Immature natural killer cell (primary cell): ENCODE data around the gene PAX2. TPM values are rescaled to one million over a fixed set of nuclear protein-coding genes. Genes with fewer than 3 reads are reported as not detected.

Experiments used
- DNase-seq, 3 donors: peaks; one replicate each; pipeline ENCODE4 v3.0.0; 2022; ENCODE audit warnings: mixed read lengths in 1 of 3
- H3K27ac Mint-ChIP-seq, 6 donors: one replicate each; pipeline ENCODE4 v1.8.0; 2020; ENCODE audit warnings: mixed read lengths in 6 of 6, mild to moderate bottlenecking in 5 of 6, inconsistent platforms in 4 of 6, moderate library complexity in 3 of 6
- H3K27me3 Mint-ChIP-seq, 3 donors: one replicate each; pipeline ENCODE4 v1.8.0; 2020 to 2021; ENCODE audit warnings: low read depth in 3 of 3, mild to moderate bottlenecking in 3 of 3, mixed read lengths in 3 of 3, moderate library complexity in 3 of 3, inconsistent platforms in 1 of 3
- H3K36me3 Mint-ChIP-seq, 3 donors: one replicate each; pipeline ENCODE4 v1.8.0; 2020; ENCODE audit warnings: mixed read lengths in 3 of 3, inconsistent platforms in 2 of 3, mild to moderate bottlenecking in 2 of 3
- H3K4me1 Mint-ChIP-seq, 2 donors: one replicate each; pipeline ENCODE4 v1.8.0; 2020; ENCODE audit warnings: inconsistent platforms in 2 of 2, mild to moderate bottlenecking in 2 of 2, mixed read lengths in 2 of 2, moderate library complexity in 1 of 2
- H3K4me3 Mint-ChIP-seq, 5 donors: one replicate each; pipeline ENCODE4 v1.8.0; 2020; ENCODE audit warnings: mild to moderate bottlenecking in 5 of 5, mixed read lengths in 5 of 5, inconsistent platforms in 3 of 5, moderate library complexity in 3 of 5
- H3K9me3 Mint-ChIP-seq, 6 donors: one replicate each; pipeline ENCODE4 v1.8.0; 2020; ENCODE audit warnings: mild to moderate bottlenecking in 6 of 6, mixed read lengths in 6 of 6, inconsistent platforms in 4 of 6, moderate library complexity in 3 of 6
- polyA plus RNA-seq, 3 donors: library from polyadenylated mRNA; unstranded; fragments of 300-500 nt; fragmentation: Illumina TruSeq; gene quantifications; one replicate each; pipeline ENCODE4 v1.2.3, GENCODE V29; 2021

The PAX2 gene
- polyA plus RNA-seq, 3 donors from 2014 or later = not detected

- H3K27ac Mint-ChIP-seq = no peak overlapping the region
- DNase-seq = no peak
- no peak overlapping the region for H3K4me3 Mint-ChIP-seq
- no peaks in the 10 kb centered on the region for H3K4me1 Mint-ChIP-seq
- H3K36me3 Mint-ChIP-seq = no peaks in the 10 kb centered on the region
- peaks cover 0 to 3% (median 0%) of the 10 kb centered on the region in 6 donors for H3K9me3 Mint-ChIP-seq
- H3K27me3 Mint-ChIP-seq = peaks cover 6 to 20% (median 11%) of the 10 kb centered on the region in 3 donors
Measured at GRCh38 chr10:100807241-100807951, 62.0 kb downstream of the PAX2 start.

GRCh38 chr10:100808876-100809275 lies 63.5 kb downstream of the PAX2 start:
- no peak for DNase-seq
- Mint-ChIP-seq H3K9me3 (peaks cover 0 to 3% (median 0%) of the 10 kb centered on the region in 6 donors), H3K27me3 (peaks cover 8 to 17% (median 14%) of the 10 kb centered on the region in 3 donors), H3K4me1 (no peaks in the 10 kb centered on the region), H3K36me3 (no peaks in the 10 kb centered on the region), H3K27ac (no peak overlapping the region), H3K4me3 (no peak overlapping the region)

- DNase-seq = no peak
- no peaks in the 10 kb centered on the region for H3K36me3 Mint-ChIP-seq
- H3K27me3 Mint-ChIP-seq = peaks cover 8 to 15% (median 8%) of the 10 kb centered on the region in 3 donors
- H3K9me3 Mint-ChIP-seq = peaks cover 0 to 3% (median 0%) of the 10 kb centered on the region in 6 donors
- no peaks in the 10 kb centered on the region for H3K4me1 Mint-ChIP-seq
- H3K4me3 Mint-ChIP-seq = no peak overlapping the region
- no peak overlapping the region for H3K27ac Mint-ChIP-seq
Measured at GRCh38 chr10:100810091-100810834, 64.9 kb downstream of the PAX2 start.

GRCh38 chr10:100810835-100811116 lies 65.4 kb downstream of the PAX2 start:
- no peak overlapping the region for H3K4me3 Mint-ChIP-seq
- H3K9me3 Mint-ChIP-seq = peaks cover 0 to 3% (median 0%) of the 10 kb centered on the region in 6 donors
- H3K27me3 Mint-ChIP-seq = peaks cover 4 to 13% (median 7%) of the 10 kb centered on the region in 3 donors
- no peak for DNase-seq
- no peaks in the 10 kb centered on the region for H3K4me1 Mint-ChIP-seq
- H3K27ac Mint-ChIP-seq = no peak overlapping the region
- no peaks in the 10 kb centered on the region for H3K36me3 Mint-ChIP-seq

GRCh38 chr10:100811261-100811660 lies 65.9 kb downstream of the PAX2 start:
- Mint-ChIP-seq H3K27me3 (peaks cover 4 to 13% (median 5%) of the 10 kb centered on the region in 3 donors), H3K4me1 (no peaks in the 10 kb centered on the region), H3K9me3 (peaks cover 0 to 3% (median 0%) of the 10 kb centered on the region in 6 donors), H3K27ac (no peak overlapping the region), H3K36me3 (no peaks in the 10 kb centered on the region), H3K4me3 (no peak overlapping the region)
- DNase-seq = no peak

GRCh38 chr10:100811752-100812750 lies 66.7 kb downstream of the PAX2 start:
- Mint-ChIP-seq H3K27ac (no peak overlapping the region), H3K9me3 (peaks cover 0 to 3% (median 0%) of the 10 kb centered on the region in 6 donors), H3K27me3 (peaks cover 5 to 16% (median 8%) of the 10 kb centered on the region in 3 donors), H3K36me3 (no peaks in the 10 kb centered on the region), H3K4me1 (no peaks in the 10 kb centered on the region), H3K4me3 (no peak overlapping the region)
- no peak for DNase-seq

GRCh38 chr10:100812978-100813377 lies 67.6 kb downstream of the PAX2 start:
- H3K4me3 Mint-ChIP-seq = no peak overlapping the region
- peaks cover 0 to 3% (median 0%) of the 10 kb centered on the region in 6 donors for H3K9me3 Mint-ChIP-seq
- no peak for DNase-seq
- H3K36me3 Mint-ChIP-seq = no peaks in the 10 kb centered on the region
- H3K27me3 Mint-ChIP-seq = peaks cover 5 to 14% (median 8%) of the 10 kb centered on the region in 3 donors
- no peak overlapping the region for H3K27ac Mint-ChIP-seq
- no peaks in the 10 kb centered on the region for H3K4me1 Mint-ChIP-seq

GRCh38 chr10:100814751-100815474 lies 69.5 kb downstream of the PAX2 start:
- Mint-ChIP-seq H3K27me3 (peaks cover 2 to 11% (median 6%) of the 10 kb centered on the region in 3 donors), H3K4me3 (no peak overlapping the region), H3K4me1 (no peaks in the 10 kb centered on the region), H3K27ac (no peak overlapping the region), H3K36me3 (no peaks in the 10 kb centered on the region), H3K9me3 (peaks cover 0 to 3% (median 0%) of the 10 kb centered on the region in 6 donors)
- no peak for DNase-seq

- Mint-ChIP-seq H3K36me3 (no peaks in the 10 kb centered on the region), H3K9me3 (no peaks in the 10 kb centered on the region), H3K27me3 (peaks cover 2 to 12% (median 8%) of the 10 kb centered on the region in 3 donors), H3K27ac (no peak overlapping the region), H3K4me3 (no peak overlapping the region), H3K4me1 (no peaks in the 10 kb centered on the region)
- no peak for DNase-seq
Measured at GRCh38 chr10:100816671-100817070, 71.3 kb downstream of the PAX2 start.

GRCh38 chr10:100817268-100817839 lies 72.0 kb downstream of the PAX2 start:
- Mint-ChIP-seq H3K4me1 (no peaks in the 10 kb centered on the region), H3K27ac (no peak overlapping the region), H3K27me3 (peaks cover 2 to 13% (median 11%) of the 10 kb centered on the region in 3 donors), H3K36me3 (no peaks in the 10 kb centered on the region), H3K4me3 (no peak overlapping the region), H3K9me3 (no peaks in the 10 kb centered on the region)
- DNase-seq = no peak

GRCh38 chr10:100819424-100819823 lies 74.0 kb downstream of the PAX2 start:
- Mint-ChIP-seq H3K27me3 (peaks cover 0 to 22% (median 22%) of the 10 kb centered on the region in 3 donors), H3K4me1 (no peaks in the 10 kb centered on the region), H3K9me3 (peaks cover 0 to 1% (median 0%) of the 10 kb centered on the region in 6 donors), H3K27ac (no peak overlapping the region), H3K36me3 (no peaks in the 10 kb centered on the region), H3K4me3 (no peak overlapping the region)
- DNase-seq = no peak

- Mint-ChIP-seq H3K4me1 (peaks cover 7 to 8% of the 10 kb centered on the region in 2 donors), H3K36me3 (no peaks in the 10 kb centered on the region), H3K27ac (no peak overlapping the region), H3K27me3 (peaks cover 10 to 36% (median 27%) of the 10 kb centered on the region in 3 donors), H3K9me3 (peaks cover 0 to 1% (median 0%) of the 10 kb centered on the region in 6 donors), H3K4me3 (no peak overlapping the region)
- no peak for DNase-seq
Measured at GRCh38 chr10:100823194-100823593, 77.8 kb downstream of the PAX2 start.

- H3K27me3 Mint-ChIP-seq = peaks cover 16 to 47% (median 35%) of the 10 kb centered on the region in 3 donors
- no peak for DNase-seq
- no peak overlapping the region for H3K27ac Mint-ChIP-seq
- peaks cover 21 to 25% of the 10 kb centered on the region in 2 donors for H3K4me1 Mint-ChIP-seq
- no peaks in the 10 kb centered on the region for H3K36me3 Mint-ChIP-seq
- peaks cover 0 to 1% (median 0%) of the 10 kb centered on the region in 6 donors for H3K9me3 Mint-ChIP-seq
- H3K4me3 Mint-ChIP-seq = peak overlapping the region in 1 of 5 donors; percentile 8
Measured at GRCh38 chr10:100824886-100825285, 79.5 kb downstream of the PAX2 start.
